Brain microvascular endothelial cell (primary cell): Measurements from ENCODE around the gene SPDYC.

ENCODE experiments used
- DNase-seq: peaks from one replicate; pipeline ENCODE4 v3.0.0-alpha.2; 2020
- H3K27ac ChIP-seq: fragments of 250-450 bp; sonication (Bioruptor Pico); 2 replicates; pipeline ENCODE4 v1.5.1; 2020; ENCODE audit warnings: mild to moderate bottlenecking, moderate library complexity
- H3K27me3 ChIP-seq: fragments of 250-450 bp; sonication (Bioruptor Pico); replicated peaks from 2 replicates; pipeline ENCODE4 v1.5.1; 2020; ENCODE audit warnings: mild to moderate bottlenecking
- H3K36me3 ChIP-seq: fragments of 250-450 bp; sonication (Bioruptor Pico); replicated peaks from 2 replicates; pipeline ENCODE4 v1.5.1; 2020; ENCODE audit warnings: mild to moderate bottlenecking
- H3K4me3 ChIP-seq: 2 replicates; pipeline ENCODE4 v1.5.1; 2011; ENCODE audit warnings: low read depth, mild to moderate bottlenecking, control low read depth, low read length, moderate library complexity
- in situ Hi-C: cut with HindIII; loops from 2 replicates; pipeline ENCODE4 v1.10.0; 2017; ENCODE audit warnings: low sequenced_read_pairs, low pct_ligation_motif_present
- TF ChIP-seq, protein P1 (sequence below): IDR thresholded peaks from 2 replicates; pipeline ENCODE4 v1.5.1; 2011; ENCODE audit warnings: low read depth, mild to moderate bottlenecking, moderate library complexity, low read length, control low read depth, inconsistent platforms; ENCODE audit errors: missing control alignments

SPDYC gene

GRCh38 chr11:65160643-65161042 lies 9.4 kb upstream of the SPDYC start:
- H3K4me3 ChIP-seq: no peak overlapping the region
- no peak overlapping the region for H3K27ac ChIP-seq
- TF ChIP-seq, protein P1, sequence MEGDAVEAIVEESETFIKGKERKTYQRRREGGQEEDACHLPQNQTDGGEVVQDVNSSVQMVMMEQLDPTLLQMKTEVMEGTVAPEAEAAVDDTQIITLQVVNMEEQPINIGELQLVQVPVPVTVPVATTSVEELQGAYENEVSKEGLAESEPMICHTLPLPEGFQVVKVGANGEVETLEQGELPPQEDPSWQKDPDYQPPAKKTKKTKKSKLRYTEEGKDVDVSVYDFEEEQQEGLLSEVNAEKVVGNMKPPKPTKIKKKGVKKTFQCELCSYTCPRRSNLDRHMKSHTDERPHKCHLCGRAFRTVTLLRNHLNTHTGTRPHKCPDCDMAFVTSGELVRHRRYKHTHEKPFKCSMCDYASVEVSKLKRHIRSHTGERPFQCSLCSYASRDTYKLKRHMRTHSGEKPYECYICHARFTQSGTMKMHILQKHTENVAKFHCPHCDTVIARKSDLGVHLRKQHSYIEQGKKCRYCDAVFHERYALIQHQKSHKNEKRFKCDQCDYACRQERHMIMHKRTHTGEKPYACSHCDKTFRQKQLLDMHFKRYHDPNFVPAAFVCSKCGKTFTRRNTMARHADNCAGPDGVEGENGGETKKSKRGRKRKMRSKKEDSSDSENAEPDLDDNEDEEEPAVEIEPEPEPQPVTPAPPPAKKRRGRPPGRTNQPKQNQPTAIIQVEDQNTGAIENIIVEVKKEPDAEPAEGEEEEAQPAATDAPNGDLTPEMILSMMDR: no peak
- in situ Hi-C loops: no loop called here
- DNase-seq: no peak
- H3K36me3 ChIP-seq: no peaks in the 10 kb centered on the region
- no peaks in the 10 kb centered on the region for H3K27me3 ChIP-seq

DNA sequence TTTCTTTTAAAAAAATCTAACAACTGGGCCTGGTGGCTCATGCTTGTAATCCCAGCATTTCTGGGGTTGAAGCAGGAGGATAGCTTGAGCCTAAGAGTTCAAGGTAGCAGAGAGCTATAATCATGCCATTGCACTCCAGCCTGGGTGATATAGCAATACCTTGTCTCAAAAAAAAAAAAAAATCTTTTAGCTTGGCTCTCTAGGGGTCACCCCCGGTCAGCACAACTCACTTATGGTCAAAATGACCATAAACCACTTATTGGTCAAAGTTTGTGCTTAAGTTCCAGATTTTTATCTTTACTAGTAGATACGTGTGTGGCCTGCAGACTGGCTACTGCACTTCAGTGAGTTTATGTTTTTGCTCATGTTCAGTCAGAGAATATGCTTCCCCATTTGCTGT lies 6.3 kb upstream of the SPDYC start:
- no peak for DNase-seq
- no peaks in the 10 kb centered on the region for H3K36me3 ChIP-seq
- H3K4me3 ChIP-seq: no peak overlapping the region
- no peak overlapping the region for H3K27ac ChIP-seq
- in situ Hi-C loops: no loop called here
- H3K27me3 ChIP-seq: no peaks in the 10 kb centered on the region
- TF ChIP-seq, protein P1: no peak

DNA sequence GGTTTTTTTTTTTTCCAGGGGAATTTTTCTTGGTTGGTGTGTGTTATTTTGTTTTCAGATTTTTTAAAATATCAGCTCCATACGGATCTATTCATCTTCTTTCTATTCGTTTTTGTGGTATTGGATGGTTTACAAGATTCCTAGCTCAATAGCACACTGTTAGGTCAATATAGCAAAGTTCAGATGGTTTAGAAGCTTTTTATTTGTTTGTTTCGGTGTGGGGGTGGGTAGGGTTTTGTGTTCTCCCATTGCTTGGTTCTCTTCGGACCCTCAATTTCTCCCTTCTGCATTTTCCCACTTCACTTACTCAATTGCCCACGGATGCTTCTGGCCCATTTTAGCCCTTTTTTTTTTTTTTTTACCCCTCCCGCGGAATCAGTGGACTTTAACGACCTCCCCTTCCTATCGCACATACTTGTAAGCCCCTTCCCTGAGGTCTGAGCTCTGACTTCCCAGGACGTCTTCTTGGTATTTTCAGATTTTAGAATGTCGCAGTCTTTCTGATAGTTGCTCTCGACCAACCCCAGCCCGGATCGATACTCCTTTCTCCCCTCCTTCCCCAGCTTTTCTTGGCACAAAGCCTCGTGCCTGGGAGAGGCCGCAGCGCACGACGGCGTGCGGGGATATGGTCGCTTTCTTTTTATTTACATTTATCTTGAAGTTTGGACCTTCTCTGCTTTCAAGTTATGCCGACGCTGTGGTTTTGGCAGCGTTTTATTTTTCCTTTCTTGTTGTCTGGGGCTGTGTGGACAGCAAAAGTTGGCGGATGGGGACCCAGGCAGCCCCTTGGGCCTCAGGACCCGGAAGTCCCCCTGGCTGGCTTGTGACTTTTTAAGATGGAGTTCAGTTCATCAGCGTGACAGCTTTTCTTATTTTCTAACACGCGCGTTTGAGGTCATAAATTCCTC lies 4.4 kb upstream of the SPDYC start:
- no peak overlapping the region for H3K27ac ChIP-seq
- no peaks in the 10 kb centered on the region for H3K36me3 ChIP-seq
- H3K4me3 ChIP-seq: no peak overlapping the region
- in situ Hi-C loops: no loop called here
- no peak for DNase-seq
- TF ChIP-seq, protein P1: no peak
- no peaks in the 10 kb centered on the region for H3K27me3 ChIP-seq

GRCh38 chr11:65166893-65167292 lies 3.1 kb upstream of the SPDYC start:
- H3K36me3 ChIP-seq: no peaks in the 10 kb centered on the region
- no peak overlapping the region for H3K4me3 ChIP-seq
- in situ Hi-C loops: no loop called here
- no peak overlapping the region for H3K27ac ChIP-seq
- TF ChIP-seq, protein P1: no peak
- no peak for DNase-seq
- H3K27me3 ChIP-seq: no peaks in the 10 kb centered on the region

- in situ Hi-C loops: no loop called here
- Histone ChIP-seq H3K4me3 (no peak overlapping the region), H3K27me3 (no peaks in the 10 kb centered on the region), H3K27ac (no peak overlapping the region), H3K36me3 (no peaks in the 10 kb centered on the region)
- TF ChIP-seq, protein P1: no peak
- DNase-seq: no peak
These were observed 2.4 kb upstream of the SPDYC start for GRCh38 chr11:65167656-65168055.
